Naive thymus-derived CD4-positive, alpha-beta T cell (primary cell): ENCODE results near the gene CHTF18. TPM values are rescaled to one million over a fixed set of nuclear protein-coding genes. Genes with fewer than 3 reads are reported as not detected.

ENCODE experiments used
- ATAC-seq: fragments of 150-1000 bp; cut with Tn5 transposase; 2 replicates; pipeline ENCODE4 v1.10.0; 2021; ENCODE audit warnings: mild to moderate bottlenecking, moderate library complexity
- CTCF ChIA-PET: fragments of 350-600 bp; sonication (Branson Sonifier 250); formaldehyde crosslinking; loops from one replicate; lab custom pipeline; 2021; ENCODE audit warnings: antibody characterized with exemption; lab: Charles Lee
- POLR2A ChIA-PET: fragments of 350-600 bp; sonication (Branson Sonifier 250); formaldehyde crosslinking; loops from one replicate; lab custom pipeline; 2021; ENCODE audit warnings: antibody characterized with exemption, inconsistent platforms; lab: Charles Lee
- DNase-seq, 9 donors: peaks; one replicate each; pipeline versions ENCODE4 v3.0.0 to v3.0.0-alpha.2; 2020 to 2022; ENCODE audit warnings: mixed read lengths in 1 of 9
- H3K27ac ChIP-seq: one replicate; pipeline ENCODE4 v1.7.0; 2013; ENCODE audit warnings: mild to moderate bottlenecking, low read depth, low read length, moderate library complexity
- H3K27me3 ChIP-seq, 2 donors: one replicate each; pipeline ENCODE4 v1.7.0; 2013; ENCODE audit warnings: low read length in 2 of 2, mild to moderate bottlenecking in 2 of 2, moderate library complexity in 2 of 2; ENCODE audit not compliant: control insufficient read depth in 2 of 2, insufficient read depth in 2 of 2
- H3K36me3 ChIP-seq, 3 experiments: 1 replicate in 2 of 3; 2 replicates in 1 of 3; pipeline ENCODE4 v1.7.0; 2013; ENCODE audit warnings: low read length in 3 of 3, mild to moderate bottlenecking in 3 of 3, moderate library complexity in 1 of 3; ENCODE audit not compliant: insufficient read depth in 3 of 3, control insufficient read depth in 2 of 3
- H3K4me1 ChIP-seq, 2 donors: one replicate each; pipeline ENCODE4 v1.7.0; 2013; ENCODE audit warnings: low read length in 2 of 2, mild to moderate bottlenecking in 2 of 2, moderate library complexity in 1 of 2; ENCODE audit not compliant: control insufficient read depth in 2 of 2, insufficient read depth in 2 of 2
- H3K4me3 ChIP-seq: 2 replicates; pipeline ENCODE4 v1.7.0; 2013; ENCODE audit warnings: mild to moderate bottlenecking, low read length
- H3K9me3 ChIP-seq, 3 experiments: 1 replicate in 2 of 3; 2 replicates in 1 of 3; pipeline ENCODE4 v1.7.0; 2013; ENCODE audit warnings: low read length in 3 of 3; ENCODE audit not compliant: control insufficient read depth in 2 of 3
- H3K27ac Mint-ChIP-seq, 9 donors: one replicate each; pipeline ENCODE4 v1.8.0; 2020 to 2022; ENCODE audit warnings: mixed read lengths in 9 of 9, mild to moderate bottlenecking in 8 of 9, moderate library complexity in 5 of 9, inconsistent platforms in 2 of 9
- H3K27me3 Mint-ChIP-seq, 5 donors: one replicate each; pipeline ENCODE4 v1.8.0; 2021 to 2022; ENCODE audit warnings: mixed read lengths in 5 of 5, mild to moderate bottlenecking in 1 of 5
- H3K36me3 Mint-ChIP-seq, 5 donors: one replicate each; pipeline ENCODE4 v1.8.0; 2020 to 2022; ENCODE audit warnings: mixed read lengths in 5 of 5, mild to moderate bottlenecking in 3 of 5, inconsistent platforms in 1 of 5
- H3K4me1 Mint-ChIP-seq, 7 donors: one replicate each; pipeline ENCODE4 v1.8.0; 2020 to 2022; ENCODE audit warnings: mixed read lengths in 7 of 7, mild to moderate bottlenecking in 3 of 7, inconsistent platforms in 1 of 7
- H3K4me3 Mint-ChIP-seq, 10 donors: one replicate each; pipeline ENCODE4 v1.8.0; 2020 to 2022; ENCODE audit warnings: mild to moderate bottlenecking in 10 of 10, mixed read lengths in 10 of 10, moderate library complexity in 6 of 10, inconsistent platforms in 2 of 10
- H3K9me3 Mint-ChIP-seq, 11 donors: one replicate each; pipeline ENCODE4 v1.8.0; 2020 to 2022; ENCODE audit warnings: mixed read lengths in 11 of 11, mild to moderate bottlenecking in 4 of 11, inconsistent platforms in 1 of 11, moderate library complexity in 1 of 11
- intact Hi-C, 2 donors: fragments of 100-400 bp; cut with micrococcal nuclease; formaldehyde crosslinking; loops; one replicate each; pipeline ENCODE4 v1.15.1; 2023
- polyA plus RNA-seq, 2 donors: library from polyadenylated mRNA; unstranded; fragments of 300-500 nt; fragmentation: Illumina TruSeq; gene quantifications; one replicate each; pipeline ENCODE4 v1.2.3, GENCODE V29; 2021
- total RNA-seq, 6 experiments: library from RNA in 5 of 6; stranded (reverse) in 5 of 6; gene quantifications; 1 replicate in 5 of 6; 2 replicates in 1 of 6; pipeline ENCODE4 v1.2.3 and lab custom pipeline; 2021 to 2026

CHTF18 gene
- total and polyA plus RNA-seq, 7 experiments from 2014 or later: 4.5 to 74.8 (median 36.2) TPM

GRCh38 chr16:807347-808084 is 19.1 kb downstream of the CHTF18 start:
- peak; percentile 53 to 89 (median 68) for DNase-seq
- H3K36me3 Mint-ChIP-seq: peaks cover 0 to 4% (median 0%) of the 10 kb centered on the region in 5 donors
- H3K4me1 ChIP-seq: peaks cover 0 to 9% of the 10 kb centered on the region in 2 donors

GRCh38 chr16:808085-808386 is 19.6 kb downstream of the CHTF18 start:
- H3K36me3 ChIP-seq: no peaks in the 10 kb centered on the region
- Mint-ChIP-seq H3K4me3 (peak overlapping the region; percentile 92 to 100 (median 95)), H3K36me3 (peaks cover 0 to 4% (median 0%) of the 10 kb centered on the region in 5 donors), H3K9me3 (peaks cover 0 to 3% (median 0%) of the 10 kb centered on the region in 11 donors), H3K4me1 (peaks cover 0 to 19% (median 14%) of the 10 kb centered on the region in 7 donors), H3K27me3 (peaks cover 4 to 19% (median 9%) of the 10 kb centered on the region in 5 donors), H3K27ac (peak overlapping the region; percentile 92 to 98 (median 97))
- no peaks in the 10 kb centered on the region for H3K27me3 ChIP-seq
- DNase-seq (no peak), ATAC-seq (no peak)
- H3K9me3 ChIP-seq: no peaks in the 10 kb centered on the region
- peak overlapping the region; percentile 88 for H3K27ac ChIP-seq
- ChIA-PET POLR2A (interaction anchor here (0.6 kb wide), 1 partner anchor 772 kb away, joined by 3 read pairs; no protein-coding TSS in a partner anchor), CTCF (interaction anchor here (0.6 kb wide), 1 partner anchor 295 kb away, joined by 4 read pairs; no protein-coding TSS in a partner anchor)
- H3K4me1 ChIP-seq: peaks cover 0 to 9% of the 10 kb centered on the region in 2 donors
- intact Hi-C loops: no loop called here
- peak overlapping the region; percentile 92 for H3K4me3 ChIP-seq

More at GRCh38 chr16:807347-808084, 19.1 kb downstream of the CHTF18 start:
- H3K9me3 Mint-ChIP-seq: peaks cover 0 to 3% (median 0%) of the 10 kb centered on the region in 11 donors
- Histone ChIP-seq H3K27me3 (no peaks in the 10 kb centered on the region), H3K27ac (peak overlapping the region; percentile 88), H3K4me3 (peak overlapping the region; percentile 92), H3K36me3 (no peaks in the 10 kb centered on the region), H3K9me3 (no peaks in the 10 kb centered on the region)
- H3K4me1 Mint-ChIP-seq: peaks cover 0 to 16% (median 12%) of the 10 kb centered on the region in 7 donors
- H3K4me3 Mint-ChIP-seq: peak overlapping the region; percentile 92 to 100 (median 95)
- ChIA-PET POLR2A (interaction anchor here (0.5 to 1.1 kb wide), 3 partner anchors 19 to 772 kb away, joined by 3 to 4 read pairs (median 3); partner anchors contain the start of gene CHTF18), CTCF (interaction anchor here (0.7 kb wide), 1 partner anchor 1239 kb away, joined by 3 read pairs; no protein-coding TSS in a partner anchor)
- intact Hi-C loops: loop anchor here (1.0 to 2.0 kb wide), 3 partner anchors 19 to 171 kb away; partner anchors contain the start of genes CHTF18 (in 2 of the 2), LMF1 (in 2 of the 2), RPUSD1 (in 2 of the 2) and METTL26 (in 1 of the 2)
- peak; percentile 95 for ATAC-seq
- H3K27ac Mint-ChIP-seq: peak overlapping the region; percentile 92 to 98 (median 97)
- H3K27me3 Mint-ChIP-seq: peaks cover 0 to 15% (median 5%) of the 10 kb centered on the region in 5 donors

GRCh38 chr16:813204-813915 is 24.9 kb downstream of the CHTF18 start:
- peaks cover 0 to 4% of the 10 kb centered on the region in 2 donors for H3K4me1 ChIP-seq
- DNase-seq (peak in 7 of 9 donors; percentile 28 to 65 (median 44)), ATAC-seq (peak; percentile 77)
- no peak overlapping the region for H3K4me3 ChIP-seq
- peak overlapping the region in 1 of 9 donors; percentile 40 for H3K27ac Mint-ChIP-seq
- intact Hi-C loops: no loop called here
- no peaks in the 10 kb centered on the region for H3K9me3 ChIP-seq
- no peak overlapping the region for H3K27ac ChIP-seq
- H3K4me3 Mint-ChIP-seq: peak overlapping the region in 3 of 10 donors; percentile 21 to 40 (median 32)
- ChIA-PET POLR2A (no interaction called here), CTCF (interaction anchor here (1.9 kb wide), 1 partner anchor 242 kb away, joined by 9 read pairs; no protein-coding TSS in a partner anchor)
- no peaks in the 10 kb centered on the region for H3K27me3 ChIP-seq
- H3K36me3 Mint-ChIP-seq: no peaks in the 10 kb centered on the region
- no peaks in the 10 kb centered on the region for H3K36me3 ChIP-seq
- peaks cover 11 to 30% (median 16%) of the 10 kb centered on the region in 5 donors for H3K27me3 Mint-ChIP-seq
- H3K4me1 Mint-ChIP-seq: peaks cover 0 to 13% (median 7%) of the 10 kb centered on the region in 7 donors
- H3K9me3 Mint-ChIP-seq: peaks cover 0 to 3% (median 0%) of the 10 kb centered on the region in 11 donors

- Mint-ChIP-seq H3K4me3 (peak overlapping the region in 1 of 10 donors; percentile 40), H3K27ac (no peak overlapping the region), H3K4me1 (peaks cover 0 to 8% (median 4%) of the 10 kb centered on the region in 7 donors), H3K27me3 (peaks cover 11 to 30% (median 16%) of the 10 kb centered on the region in 5 donors), H3K9me3 (peaks cover 0 to 3% (median 0%) of the 10 kb centered on the region in 11 donors), H3K36me3 (no peaks in the 10 kb centered on the region)
- Histone ChIP-seq H3K36me3 (no peaks in the 10 kb centered on the region), H3K27ac (no peak overlapping the region), H3K4me1 (no peaks in the 10 kb centered on the region), H3K27me3 (no peaks in the 10 kb centered on the region), H3K4me3 (no peak overlapping the region), H3K9me3 (no peaks in the 10 kb centered on the region)
- intact Hi-C loops: no loop called here
- ChIA-PET POLR2A (no interaction called here), CTCF (interaction anchor here (1.9 kb wide), 1 partner anchor 242 kb away, joined by 9 read pairs; no protein-coding TSS in a partner anchor)
- ATAC-seq (no peak), DNase-seq (no peak)
Measured at GRCh38 chr16:813916-814412, 25.5 kb downstream of the CHTF18 start.

- ChIA-PET POLR2A (no interaction called here), CTCF (interaction anchor here (1.9 kb wide), 1 partner anchor 241 kb away, joined by 9 read pairs; no protein-coding TSS in a partner anchor)
- H3K27me3 Mint-ChIP-seq: peaks cover 11 to 31% (median 16%) of the 10 kb centered on the region in 5 donors
- peaks cover 0 to 3% (median 0%) of the 10 kb centered on the region in 11 donors for H3K9me3 Mint-ChIP-seq
- DNase-seq: no peak
- Histone ChIP-seq H3K27ac (no peak overlapping the region), H3K27me3 (no peaks in the 10 kb centered on the region), H3K4me1 (peaks cover 0 to 7% of the 10 kb centered on the region in 2 donors), H3K4me3 (no peak overlapping the region), H3K36me3 (no peaks in the 10 kb centered on the region), H3K9me3 (no peaks in the 10 kb centered on the region)
- H3K36me3 Mint-ChIP-seq: no peaks in the 10 kb centered on the region
- intact Hi-C loops: no loop called here
- H3K4me1 Mint-ChIP-seq: peaks cover 3 to 15% (median 11%) of the 10 kb centered on the region in 7 donors
- no peak overlapping the region for H3K4me3 Mint-ChIP-seq
- no peak overlapping the region for H3K27ac Mint-ChIP-seq
- ATAC-seq: no peak
Measured at GRCh38 chr16:814974-815373, 26.6 kb downstream of the CHTF18 start.

GRCh38 chr16:815861-816260 is 27.4 kb downstream of the CHTF18 start:
- ChIA-PET POLR2A (no interaction called here), CTCF (interaction anchor here (0.6 to 1.4 kb wide), 2 partner anchors 68 to 240 kb away, joined by 3 read pairs; no protein-coding TSS in a partner anchor)
- Mint-ChIP-seq H3K36me3 (no peaks in the 10 kb centered on the region), H3K27ac (no peak overlapping the region), H3K4me1 (peaks cover 5 to 16% (median 12%) of the 10 kb centered on the region in 7 donors), H3K4me3 (no peak overlapping the region), H3K27me3 (peaks cover 11 to 34% (median 16%) of the 10 kb centered on the region in 5 donors), H3K9me3 (peaks cover 0 to 3% (median 0%) of the 10 kb centered on the region in 11 donors)
- Histone ChIP-seq H3K4me3 (no peak overlapping the region), H3K27ac (no peak overlapping the region), H3K27me3 (no peaks in the 10 kb centered on the region), H3K4me1 (peaks cover 0 to 7% of the 10 kb centered on the region in 2 donors), H3K36me3 (no peaks in the 10 kb centered on the region), H3K9me3 (no peaks in the 10 kb centered on the region)
- intact Hi-C loops: no loop called here
- ATAC-seq: no peak
- no peak for DNase-seq
